Keratinocyte (primary cell): Measurements from ENCODE around the gene ACP6. TPM values are rescaled to one million over a fixed set of nuclear protein-coding genes. Genes with fewer than 3 reads are reported as not detected.
"Not testable (repeated sequence)": the region's sequence is repeated elsewhere in the genome, so short reads cannot be mapped to it uniquely, and the experiment has no call there.

ENCODE experiments used
- DNase-seq: peaks from one replicate; pipeline ENCODE4 v3.0.0-alpha.2; 2011; ENCODE audit warnings: low read depth, missing footprints, low spot score
- FAIRE-seq: peaks from 2 replicates; lab custom pipeline; 2011; peaks lifted over from hg19 to GRCh38; lab: Jason Lieb, UNC
- H2AFZ ChIP-seq: 2 replicates; pipeline ENCODE4 v1.6.0; 2012; ENCODE audit warnings: low read length, control low read depth, inconsistent platforms; ENCODE audit not compliant: control insufficient read depth
- H3K27ac ChIP-seq: 2 replicates; pipeline ENCODE4 v1.5.1; 2011; ENCODE audit warnings: low read length; ENCODE audit not compliant: control insufficient read depth, insufficient read depth
- H3K27me3 ChIP-seq: 3 replicates; pipeline ENCODE4 v1.6.0; 2011; ENCODE audit warnings: low read length; ENCODE audit not compliant: control insufficient read depth, insufficient read depth; ENCODE audit errors: extremely low read depth
- H3K36me3 ChIP-seq, 2 experiments: 2 replicates in 1 of 2; 3 replicates in 1 of 2; pipeline ENCODE4 v1.5.1; 2011; ENCODE audit warnings: low read length in 2 of 2, mild to moderate bottlenecking in 1 of 2; ENCODE audit not compliant: control insufficient read depth in 2 of 2, insufficient read depth in 2 of 2; ENCODE audit errors: extremely low read depth in 1 of 2
- H3K4me1 ChIP-seq: 3 replicates; pipeline ENCODE4 v1.5.1; 2011; ENCODE audit warnings: low read length; ENCODE audit not compliant: control insufficient read depth, insufficient read depth; ENCODE audit errors: extremely low read depth
- H3K4me2 ChIP-seq: 3 replicates; pipeline ENCODE4 v1.6.0; 2011; ENCODE audit warnings: low read depth, low read length; ENCODE audit not compliant: control insufficient read depth, insufficient read depth; ENCODE audit errors: extremely low read depth
- H3K4me3 ChIP-seq, 3 experiments: fragments of 200-600 bp in 1 of 3; sonication (generic) in 1 of 3; 2 replicates in 2 of 3; 3 replicates in 1 of 3; pipeline ENCODE4 v1.5.1; 2011 to 2016; ENCODE audit warnings: low read length in 3 of 3, mild to moderate bottlenecking in 3 of 3, control low read depth in 2 of 3, inconsistent platforms in 1 of 3, low read depth in 1 of 3, mixed read lengths in 1 of 3, mixed run types in 1 of 3, moderate library complexity in 1 of 3; ENCODE audit not compliant: control insufficient read depth in 2 of 3, insufficient read depth in 2 of 3; ENCODE audit errors: extremely low read depth in 1 of 3
- H3K79me2 ChIP-seq: 2 replicates; pipeline ENCODE4 v1.6.0; 2012; ENCODE audit warnings: low read length; ENCODE audit not compliant: control insufficient read depth, insufficient read depth
- H3K9ac ChIP-seq: 3 replicates; pipeline ENCODE4 v1.6.0; 2011; ENCODE audit warnings: low read length; ENCODE audit not compliant: control insufficient read depth, insufficient read depth; ENCODE audit errors: extremely low read depth
- H3K9me1 ChIP-seq: 3 replicates; pipeline ENCODE4 v1.6.0; 2011; ENCODE audit warnings: low read length; ENCODE audit not compliant: control insufficient read depth, insufficient read depth; ENCODE audit errors: extremely low read depth
- H3K9me3 ChIP-seq: 2 replicates; pipeline ENCODE4 v1.5.1; 2012; ENCODE audit warnings: low read depth, low read length; ENCODE audit not compliant: control insufficient read depth
- H4K20me1 ChIP-seq: 3 replicates; pipeline ENCODE4 v1.6.0; 2011; ENCODE audit warnings: low read length; ENCODE audit not compliant: control insufficient read depth, insufficient read depth; ENCODE audit errors: extremely low read depth
- EZH2 ChIP-seq: IDR thresholded peaks from one replicate; pipeline ENCODE4 v1.6.1; 2012; ENCODE audit warnings: inconsistent platforms, mild to moderate bottlenecking, low read length, moderate library complexity
- dilution Hi-C: fragments of 300-500 bp; cut with MboI; formaldehyde crosslinking; loops from one replicate; pipeline ENCODE4 v1.7.0; 2020; ENCODE audit warnings: low sequenced_read_pairs; ENCODE audit not compliant: extremely low pct_ligation_motif_present
- polyA plus RNA-seq, 5 experiments: library from polyadenylated mRNA; depleted of rRNA in 3 of 5; stranded (reverse) in 3 of 5; stranded (forward) in 1 of 5; unstranded in 1 of 5; fragments of >200 nt; gene quantifications; 1 replicate in 1 of 5; 2 replicates in 3 of 5; 3 replicates in 1 of 5; pipeline versions ENCODE4 v1.2.1 to v1.2.3, GENCODE V29; 2011 to 2012; ENCODE audit warnings: missing spikeins in 2 of 5, low read depth in 1 of 5, low replicate concordance in 1 of 5
- TF ChIP-seq, protein P1 (sequence below), 3 experiments: IDR thresholded peaks in 1 of 3; conservative IDR thresholded peaks in 1 of 3; optimal IDR thresholded peaks in 1 of 3; 2 replicates in 2 of 3; 3 replicates in 1 of 3; pipeline versions ENCODE3 to v1.5.1; 2011; ENCODE audit warnings: low read length in 3 of 3, mild to moderate bottlenecking in 3 of 3, moderate library complexity in 2 of 3, control low read depth in 1 of 3, inconsistent platforms in 1 of 3; ENCODE audit not compliant: insufficient read depth in 2 of 3; ENCODE audit errors: extremely low read depth in 1 of 3

Gene ACP6
- polyA plus RNA-seq, 1 donor (not counting 4 experiments of a cell fraction or from before 2014, with no cell fraction given): 7.4 TPM

DNA sequence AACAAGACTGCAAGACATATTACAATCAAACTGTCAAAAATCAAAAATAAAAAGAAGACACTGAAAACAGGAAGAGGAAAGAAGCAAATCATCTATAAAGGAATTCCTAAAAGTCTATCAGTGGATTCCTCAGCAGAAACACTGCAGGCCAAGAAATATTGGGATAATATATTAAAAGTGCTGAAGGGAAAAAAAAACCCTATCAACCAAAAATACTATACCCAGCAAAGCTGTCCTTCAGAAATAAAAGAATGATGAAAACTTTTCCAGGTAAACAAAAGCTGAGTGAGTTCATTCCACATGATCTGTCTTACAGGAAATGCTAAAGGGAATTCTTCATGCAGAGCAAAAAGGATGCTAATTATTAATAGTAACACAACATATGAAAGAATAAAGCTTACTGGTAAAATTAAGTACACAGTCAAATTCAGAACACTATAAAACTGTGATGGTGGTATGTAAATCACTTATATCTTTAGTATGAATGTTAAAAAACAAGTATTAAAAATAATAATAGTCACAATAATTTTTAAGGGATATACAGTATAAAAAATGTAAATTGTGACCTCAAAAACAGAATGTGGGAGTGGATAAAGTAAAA is 12.9 kb upstream of the ACP6 start:
- H3K9ac ChIP-seq: no peak overlapping the region
- H4K20me1 ChIP-seq: no peaks in the 10 kb centered on the region
- no peak overlapping the region for H2AFZ ChIP-seq
- no peaks in the 10 kb centered on the region for H3K79me2 ChIP-seq
- dilution Hi-C loops: no loop called here
- no peak overlapping the region for H3K4me3 ChIP-seq
- DNase-seq (no peak), FAIRE-seq (no peak)
- H3K36me3 ChIP-seq: no peaks in the 10 kb centered on the region
- no peak overlapping the region for H3K27ac ChIP-seq
- no peaks in the 10 kb centered on the region for H3K27me3 ChIP-seq
- H3K9me1 ChIP-seq: no peaks in the 10 kb centered on the region
- H3K9me3 ChIP-seq: no peaks in the 10 kb centered on the region
- no peaks in the 10 kb centered on the region for H3K4me1 ChIP-seq
- no peak for TF ChIP-seq EZH2
- TF ChIP-seq, protein P1, sequence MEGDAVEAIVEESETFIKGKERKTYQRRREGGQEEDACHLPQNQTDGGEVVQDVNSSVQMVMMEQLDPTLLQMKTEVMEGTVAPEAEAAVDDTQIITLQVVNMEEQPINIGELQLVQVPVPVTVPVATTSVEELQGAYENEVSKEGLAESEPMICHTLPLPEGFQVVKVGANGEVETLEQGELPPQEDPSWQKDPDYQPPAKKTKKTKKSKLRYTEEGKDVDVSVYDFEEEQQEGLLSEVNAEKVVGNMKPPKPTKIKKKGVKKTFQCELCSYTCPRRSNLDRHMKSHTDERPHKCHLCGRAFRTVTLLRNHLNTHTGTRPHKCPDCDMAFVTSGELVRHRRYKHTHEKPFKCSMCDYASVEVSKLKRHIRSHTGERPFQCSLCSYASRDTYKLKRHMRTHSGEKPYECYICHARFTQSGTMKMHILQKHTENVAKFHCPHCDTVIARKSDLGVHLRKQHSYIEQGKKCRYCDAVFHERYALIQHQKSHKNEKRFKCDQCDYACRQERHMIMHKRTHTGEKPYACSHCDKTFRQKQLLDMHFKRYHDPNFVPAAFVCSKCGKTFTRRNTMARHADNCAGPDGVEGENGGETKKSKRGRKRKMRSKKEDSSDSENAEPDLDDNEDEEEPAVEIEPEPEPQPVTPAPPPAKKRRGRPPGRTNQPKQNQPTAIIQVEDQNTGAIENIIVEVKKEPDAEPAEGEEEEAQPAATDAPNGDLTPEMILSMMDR (optimal IDR thresholded peaks at IDR 0.05 in 1 of 3, IDR thresholded peaks at IDR 0.05 in 1 of 3, conservative IDR thresholded peaks at IDR 0.05 in 1 of 3; ENCODE audit: extremely low read depth in 1 of 3, insufficient read depth in 2 of 3, low read length in 3 of 3): no peak
- H3K4me2 ChIP-seq: no peak overlapping the region

DNA sequence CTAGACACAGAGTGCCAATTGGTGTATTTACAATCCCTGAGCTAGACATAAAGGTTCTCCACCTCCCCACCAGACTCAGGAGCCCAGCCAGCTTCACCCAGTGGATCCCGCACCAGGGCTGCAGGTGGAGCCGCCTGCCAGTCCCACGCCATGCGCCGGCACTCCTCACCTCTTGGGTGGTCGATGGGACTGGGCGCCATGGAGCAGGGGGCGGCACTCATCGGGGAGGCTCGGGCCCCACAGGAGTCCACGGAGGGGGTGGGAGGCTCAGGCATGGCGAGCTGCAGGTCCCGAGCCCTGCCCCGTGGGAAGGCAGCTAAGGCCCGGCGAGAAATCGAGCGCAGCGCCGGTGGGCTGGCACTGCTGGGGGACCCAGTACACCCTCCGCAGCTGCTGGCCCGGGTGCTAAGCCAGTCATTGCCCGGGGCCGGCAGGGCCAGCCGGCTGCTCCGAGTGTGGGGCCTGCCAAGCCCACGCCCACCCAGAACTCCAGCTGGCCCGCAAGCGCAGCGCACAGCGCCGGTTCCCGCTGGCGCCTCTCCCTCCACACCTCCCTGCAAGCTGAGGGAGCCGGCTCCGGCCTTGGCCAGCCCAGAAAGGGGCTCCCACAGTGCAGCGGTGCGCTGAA is 10.4 kb upstream of the ACP6 start:
- FAIRE-seq, H3K4me2 ChIP-seq, H3K27me3 ChIP-seq, H3K9me3 ChIP-seq, H3K4me3 ChIP-seq, H3K27ac ChIP-seq, dilution Hi-C loops, H3K9ac ChIP-seq, DNase-seq, H2AFZ ChIP-seq, H3K36me3 ChIP-seq, H4K20me1 ChIP-seq, H3K79me2 ChIP-seq, H3K9me1 ChIP-seq: not testable (repeated sequence)
- peaks cover 10% of the 10 kb centered on the region for H3K4me1 ChIP-seq

DNA sequence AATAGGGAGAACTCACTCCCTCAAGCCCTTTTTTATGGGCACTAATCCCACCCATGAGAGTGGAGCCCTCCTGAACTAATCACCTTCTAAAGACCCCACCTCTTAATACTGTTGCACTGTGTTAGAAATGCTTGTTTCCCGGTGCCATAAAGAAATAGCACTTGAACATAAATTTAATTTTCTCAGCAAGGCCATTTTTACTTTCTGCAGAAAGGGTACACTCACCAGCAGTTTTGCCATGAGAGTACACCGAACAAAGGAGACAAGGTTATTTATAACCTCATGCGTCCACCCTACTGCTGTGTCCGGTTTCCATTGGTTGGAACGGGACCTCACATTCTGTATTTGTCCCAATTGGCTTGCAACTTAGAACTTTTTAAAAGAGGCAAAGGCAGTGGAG is 7.4 kb upstream of the ACP6 start:
- H3K27me3 ChIP-seq, H2AFZ ChIP-seq, H4K20me1 ChIP-seq, H3K9ac ChIP-seq, H3K9me1 ChIP-seq, H3K4me3 ChIP-seq, H3K9me3 ChIP-seq, H3K4me2 ChIP-seq, dilution Hi-C loops, FAIRE-seq, H3K36me3 ChIP-seq, DNase-seq, H3K79me2 ChIP-seq, H3K27ac ChIP-seq: not testable (repeated sequence)
- peaks cover 15% of the 10 kb centered on the region for H3K4me1 ChIP-seq
